Body of pancreas (tissue), 4 donors: ENCODE data around the gene DYNC2H1. TPM values are rescaled to one million over a fixed set of nuclear protein-coding genes. Genes with fewer than 3 reads are reported as not detected.

Source experiments
- ATAC-seq: fragments of 150-250 bp; one replicate; pipeline ENCODE4 v1.9.1; 2016
- DNase-seq, 4 donors: peaks; one replicate each; pipeline ENCODE4 v3.0.0-alpha.2; 2019
- H3K27ac ChIP-seq, 4 donors: fragments of 200-600 bp; sonication (generic); 1 replicate in 3 of 4; 2 replicates in 1 of 4; pipeline versions ENCODE4 v1.5.1 to v1.6.1; 2016 to 2019; ENCODE audit warnings: mild to moderate bottlenecking in 1 of 4, mixed read lengths in 1 of 4, moderate library complexity in 1 of 4
- H3K27me3 ChIP-seq, 2 donors: fragments of 200-600 bp; sonication (generic); one replicate each; pipeline ENCODE4 v1.6.0; 2016; ENCODE audit warnings: mild to moderate bottlenecking in 1 of 2
- H3K36me3 ChIP-seq, 2 donors: fragments of 200-600 bp; sonication (generic); replicated peaks in 1 of 2; 2 replicates each; pipeline ENCODE4 v1.5.1; 2016; ENCODE audit warnings: low read depth in 2 of 2; ENCODE audit not compliant: insufficient read depth in 1 of 2
- H3K4me1 ChIP-seq: fragments of 200-600 bp; sonication (generic); one replicate; pipeline ENCODE4 v1.6.0; 2016
- H3K4me3 ChIP-seq, 2 donors: fragments of 200-600 bp; sonication (generic); 1 replicate in 1 of 2; 2 replicates in 1 of 2; pipeline ENCODE4 v1.5.1; 2016 to 2019
- H3K9me3 ChIP-seq, 3 donors: fragments of 200-600 bp; sonication (generic); 1 replicate in 2 of 3; 2 replicates in 1 of 3; pipeline ENCODE4 v1.5.1; 2016
- POLR2A ChIP-seq, 3 donors: fragments of 450-650 bp; IDR thresholded peaks; one replicate each; pipeline ENCODE4 v1.6.1; 2016; ENCODE audit warnings: antibody characterized with exemption in 3 of 3, mild to moderate bottlenecking in 2 of 3
- WGBS, 2 donors: methylation state at CpG; one replicate each; pipeline ENCODE4 v1.1.5; 2017; 5-methylcytosine and 5-hydroxymethylcytosine counted together
- intact Hi-C: fragments of 100-400 bp; cut with DNase I; formaldehyde crosslinking; loops from one replicate; pipeline ENCODE4 v1.15.1; 2023
- total RNA-seq, 2 donors: library from RNA; depleted of rRNA; stranded (reverse); fragments of >200 nt; gene quantifications; one replicate each; pipeline ENCODE4 v1.1.0, GENCODE V29; 2016
- TF ChIP-seq, protein P1 (sequence below), 7 experiments: fragments of 450-650 bp in 4 of 7; fragments of 200-600 bp in 3 of 7; sonication (generic) in 3 of 7; IDR thresholded peaks; one replicate each; pipeline ENCODE4 v1.5.1; 2016 to 2019; ENCODE audit warnings: antibody characterized with exemption in 7 of 7

The DYNC2H1 gene
- total RNA-seq, 2 donors from 2014 or later: 12.2 to 19.5 TPM

DNA sequence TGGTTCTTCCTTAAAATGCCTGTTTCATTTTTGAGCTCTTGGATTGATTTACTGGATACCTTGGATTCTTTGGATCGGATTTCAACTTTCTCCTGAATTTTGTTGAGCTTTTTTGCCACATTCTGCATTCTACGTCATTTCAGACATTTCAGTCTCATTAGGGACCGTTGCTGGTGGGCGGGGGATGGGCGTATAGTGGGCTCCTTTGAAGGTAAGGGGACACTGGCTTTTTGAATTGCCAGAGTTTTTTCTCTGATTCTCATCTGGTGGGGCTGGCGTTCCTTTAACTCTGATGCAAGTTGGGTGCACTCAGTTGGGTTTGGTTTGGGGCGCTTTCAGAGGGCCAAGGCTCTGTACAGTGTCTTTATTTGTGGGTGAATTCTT is 216.5 kb downstream of the DYNC2H1 start:
- Histone ChIP-seq H3K4me1 (peaks cover 6% of the 10 kb centered on the region), H3K27me3 (no peaks in the 10 kb centered on the region), H3K27ac (no peak overlapping the region), H3K9me3 (no peaks in the 10 kb centered on the region), H3K4me3 (no peak overlapping the region), H3K36me3 (no peaks in the 10 kb centered on the region)
- no peak for ATAC-seq
- 42 to 49% methylated on average over 7 of the region's 7 CpGs for WGBS, 2 donors
- TF ChIP-seq POLR2A (IDR thresholded peaks at IDR 0.05): no peak
- TF ChIP-seq, protein P1, sequence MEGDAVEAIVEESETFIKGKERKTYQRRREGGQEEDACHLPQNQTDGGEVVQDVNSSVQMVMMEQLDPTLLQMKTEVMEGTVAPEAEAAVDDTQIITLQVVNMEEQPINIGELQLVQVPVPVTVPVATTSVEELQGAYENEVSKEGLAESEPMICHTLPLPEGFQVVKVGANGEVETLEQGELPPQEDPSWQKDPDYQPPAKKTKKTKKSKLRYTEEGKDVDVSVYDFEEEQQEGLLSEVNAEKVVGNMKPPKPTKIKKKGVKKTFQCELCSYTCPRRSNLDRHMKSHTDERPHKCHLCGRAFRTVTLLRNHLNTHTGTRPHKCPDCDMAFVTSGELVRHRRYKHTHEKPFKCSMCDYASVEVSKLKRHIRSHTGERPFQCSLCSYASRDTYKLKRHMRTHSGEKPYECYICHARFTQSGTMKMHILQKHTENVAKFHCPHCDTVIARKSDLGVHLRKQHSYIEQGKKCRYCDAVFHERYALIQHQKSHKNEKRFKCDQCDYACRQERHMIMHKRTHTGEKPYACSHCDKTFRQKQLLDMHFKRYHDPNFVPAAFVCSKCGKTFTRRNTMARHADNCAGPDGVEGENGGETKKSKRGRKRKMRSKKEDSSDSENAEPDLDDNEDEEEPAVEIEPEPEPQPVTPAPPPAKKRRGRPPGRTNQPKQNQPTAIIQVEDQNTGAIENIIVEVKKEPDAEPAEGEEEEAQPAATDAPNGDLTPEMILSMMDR (IDR thresholded peaks at IDR 0.05): no peak
- DNase-seq: no peak
- intact Hi-C loops: no loop called here

DNA sequence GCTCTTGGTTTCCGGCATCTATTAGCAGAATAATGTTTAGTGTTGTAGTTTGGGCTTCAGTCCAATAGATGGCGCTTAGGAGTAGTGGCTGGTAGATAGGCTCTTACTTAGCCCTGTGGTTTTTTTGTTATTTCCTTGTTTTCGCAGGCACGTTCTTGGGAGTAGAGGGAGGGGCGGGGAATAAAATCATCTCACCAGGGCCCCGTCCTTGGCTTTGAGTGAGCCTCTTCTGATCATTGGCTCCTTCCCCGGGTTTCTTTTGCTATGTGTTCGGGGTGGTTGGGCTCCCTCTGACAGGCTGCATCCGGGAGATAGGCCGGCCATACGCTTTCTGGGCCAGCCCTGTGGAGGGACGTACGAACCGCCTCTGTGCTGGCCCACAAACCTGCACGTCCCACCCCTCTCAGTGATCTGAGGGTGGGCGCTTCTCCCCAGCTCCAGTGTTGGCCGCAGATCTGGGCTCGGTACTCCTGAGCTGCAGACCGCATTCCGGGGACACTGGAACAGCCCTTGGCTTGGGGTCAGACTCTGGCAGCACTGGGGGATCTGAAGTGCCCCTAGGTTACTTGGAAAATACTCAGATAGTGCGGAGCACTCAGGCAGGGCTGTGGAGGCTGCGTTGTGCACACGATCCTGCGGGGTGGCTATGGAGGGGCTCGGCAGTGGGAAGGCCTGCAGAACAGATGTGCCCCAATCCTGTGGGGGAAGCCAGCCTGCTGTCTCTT is 217.0 kb downstream of the DYNC2H1 start:
- TF ChIP-seq, protein P1 (IDR thresholded peaks at IDR 0.05): peak; percentile 35 to 66 (median 62)
- no peak for TF ChIP-seq POLR2A (IDR thresholded peaks at IDR 0.05)
- ATAC-seq (peak; percentile 90), DNase-seq (peak; percentile 25 to 69 (median 38))
- H3K4me1 ChIP-seq: peaks cover 6% of the 10 kb centered on the region
- H3K36me3 ChIP-seq: no peaks in the 10 kb centered on the region
- no peak overlapping the region for H3K4me3 ChIP-seq
- H3K27me3 ChIP-seq: no peaks in the 10 kb centered on the region
- intact Hi-C loops: no loop called here
- 55 to 64% methylated on average over 14 to 23 of the region's 25 CpGs for WGBS, 2 donors
- H3K27ac ChIP-seq: no peak overlapping the region
- H3K9me3 ChIP-seq: no peaks in the 10 kb centered on the region

DNA sequence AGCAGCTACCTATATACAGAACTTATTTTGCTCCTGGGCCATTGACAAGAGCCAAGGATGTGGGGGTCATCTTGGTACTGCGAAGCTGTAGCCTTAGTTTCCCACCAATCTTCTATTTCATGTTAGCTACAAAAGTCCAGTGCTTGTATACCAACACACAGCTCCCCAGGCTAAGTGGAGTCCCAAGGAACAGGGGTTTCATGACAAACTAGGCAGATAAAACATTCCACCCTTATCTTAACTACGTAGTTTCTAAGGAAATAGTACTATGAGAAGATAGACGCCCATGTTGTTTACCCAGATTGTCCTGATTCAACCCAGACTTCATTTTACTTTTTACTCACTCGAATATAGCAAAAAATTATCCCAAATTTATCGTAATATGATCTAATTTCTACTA is 218.5 kb downstream of the DYNC2H1 start:
- no peak overlapping the region for H3K4me3 ChIP-seq
- DNase-seq (no peak), ATAC-seq (no peak)
- WGBS, 2 donors: 62 to 65% methylated on average over 5 of the region's 5 CpGs
- no peaks in the 10 kb centered on the region for H3K27me3 ChIP-seq
- H3K9me3 ChIP-seq: no peaks in the 10 kb centered on the region
- H3K4me1 ChIP-seq: peaks cover 6% of the 10 kb centered on the region
- no peak overlapping the region for H3K27ac ChIP-seq
- H3K36me3 ChIP-seq: no peaks in the 10 kb centered on the region
- intact Hi-C loops: no loop called here
- no peak for TF ChIP-seq POLR2A (IDR thresholded peaks at IDR 0.05)
- TF ChIP-seq, protein P1 (IDR thresholded peaks at IDR 0.05): no peak

DNA sequence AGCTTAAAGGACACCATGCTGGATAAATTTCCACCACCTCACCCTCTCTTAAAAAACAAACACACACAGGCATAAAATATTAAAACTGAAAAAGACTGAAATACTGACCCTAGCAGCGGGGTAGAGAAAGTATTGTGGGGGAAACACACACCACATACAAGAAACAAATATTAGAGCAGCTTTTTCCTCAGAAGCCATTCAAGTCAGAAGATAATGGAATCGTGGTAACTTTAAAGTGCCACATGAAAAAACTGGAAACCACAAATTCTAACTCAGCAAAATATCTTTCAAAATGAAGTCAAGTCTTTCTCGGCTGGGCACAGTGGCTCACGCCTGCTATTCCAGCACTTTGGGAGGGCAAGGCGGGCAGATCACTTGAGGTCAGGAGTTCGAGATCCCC is 223.2 kb downstream of the DYNC2H1 start:
- Histone ChIP-seq H3K9me3 (no peaks in the 10 kb centered on the region), H3K4me3 (no peak overlapping the region), H3K36me3 (no peaks in the 10 kb centered on the region), H3K4me1 (no peaks in the 10 kb centered on the region), H3K27me3 (no peaks in the 10 kb centered on the region), H3K27ac (no peak overlapping the region)
- no peak for TF ChIP-seq POLR2A (IDR thresholded peaks at IDR 0.05)
- TF ChIP-seq, protein P1 (IDR thresholded peaks at IDR 0.05): no peak
- intact Hi-C loops: no loop called here
- 91 to 93% methylated on average over 6 of the region's 6 CpGs for WGBS, 2 donors
- DNase-seq (no peak), ATAC-seq (no peak)
